ENCODE data around the gene TRIM44. TPM values are rescaled to one million over a fixed set of nuclear protein-coding genes. Genes with fewer than 3 reads are reported as not detected.

Gene TRIM44
- total and polyA plus RNA-seq, 10 of the 15 experiments (the other 5 are each of a cell fraction or from before 2014, with no cell fraction given) = 6.7 to 93.0 (median 27.6) TPM

- RAD21 ChIA-PET (ENCODE audit: unreplicated experiment) = no interaction called here
- CTCF ChIA-PET = interaction anchor here (1.2 to 5.2 kb wide), 2 partner anchors 9 to 28 kb away, joined by 4 to 28 read pairs; no protein-coding TSS in a partner anchor
- no peaks in the 10 kb centered on the region for H3K79me2 ChIP-seq (ENCODE audit: control insufficient read depth, insufficient read depth, low read length)
- H3K9me3 ChIP-seq (replicated peaks; ENCODE audit: control insufficient read depth, insufficient read depth, low read length) = no peaks in the 10 kb centered on the region; the same call in 2 of the 3 replicates
- SMC1A ChIA-PET (ENCODE audit: uncharacterized antibody, unreplicated experiment) = interaction anchor here (1.8 kb wide), 1 partner anchor 28 kb away, joined by 4 read pairs; no protein-coding TSS in a partner anchor
- TF ChIP-seq PAX8 (IDR thresholded peaks at IDR 0.05) = no peak
- TF ChIP-seq JUND (IDR thresholded peaks at IDR 0.05; ENCODE audit: low read depth, low read length) = no peak
- TF ChIP-seq, protein P1, sequence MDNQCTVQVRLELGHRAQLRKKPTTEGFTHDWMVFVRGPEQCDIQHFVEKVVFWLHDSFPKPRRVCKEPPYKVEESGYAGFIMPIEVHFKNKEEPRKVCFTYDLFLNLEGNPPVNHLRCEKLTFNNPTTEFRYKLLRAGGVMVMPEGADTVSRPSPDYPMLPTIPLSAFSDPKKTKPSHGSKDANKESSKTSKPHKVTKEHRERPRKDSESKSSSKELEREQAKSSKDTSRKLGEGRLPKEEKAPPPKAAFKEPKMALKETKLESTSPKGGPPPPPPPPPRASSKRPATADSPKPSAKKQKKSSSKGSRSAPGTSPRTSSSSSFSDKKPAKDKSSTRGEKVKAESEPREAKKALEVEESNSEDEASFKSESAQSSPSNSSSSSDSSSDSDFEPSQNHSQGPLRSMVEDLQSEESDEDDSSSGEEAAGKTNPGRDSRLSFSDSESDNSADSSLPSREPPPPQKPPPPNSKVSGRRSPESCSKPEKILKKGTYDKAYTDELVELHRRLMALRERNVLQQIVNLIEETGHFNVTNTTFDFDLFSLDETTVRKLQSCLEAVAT (IDR thresholded peaks at IDR 0.05) = no peak
- TF ChIP-seq FOXK2 (IDR thresholded peaks at IDR 0.05) = no peak
- TF ChIP-seq, protein P2, sequence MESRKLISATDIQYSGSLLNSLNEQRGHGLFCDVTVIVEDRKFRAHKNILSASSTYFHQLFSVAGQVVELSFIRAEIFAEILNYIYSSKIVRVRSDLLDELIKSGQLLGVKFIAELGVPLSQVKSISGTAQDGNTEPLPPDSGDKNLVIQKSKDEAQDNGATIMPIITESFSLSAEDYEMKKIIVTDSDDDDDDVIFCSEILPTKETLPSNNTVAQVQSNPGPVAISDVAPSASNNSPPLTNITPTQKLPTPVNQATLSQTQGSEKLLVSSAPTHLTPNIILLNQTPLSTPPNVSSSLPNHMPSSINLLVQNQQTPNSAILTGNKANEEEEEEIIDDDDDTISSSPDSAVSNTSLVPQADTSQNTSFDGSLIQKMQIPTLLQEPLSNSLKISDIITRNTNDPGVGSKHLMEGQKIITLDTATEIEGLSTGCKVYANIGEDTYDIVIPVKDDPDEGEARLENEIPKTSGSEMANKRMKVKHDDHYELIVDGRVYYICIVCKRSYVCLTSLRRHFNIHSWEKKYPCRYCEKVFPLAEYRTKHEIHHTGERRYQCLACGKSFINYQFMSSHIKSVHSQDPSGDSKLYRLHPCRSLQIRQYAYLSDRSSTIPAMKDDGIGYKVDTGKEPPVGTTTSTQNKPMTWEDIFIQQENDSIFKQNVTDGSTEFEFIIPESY (IDR thresholded peaks at IDR 0.05) = no peak
- no peak overlapping the region for H2AFZ ChIP-seq (ENCODE audit: control insufficient read depth, low read depth, low read length)
- POLR2A ChIA-PET = no interaction called here
- no peak overlapping the region for H3K9ac ChIP-seq (ENCODE audit: control insufficient read depth, insufficient read depth, low read length)
- no peak overlapping the region for H3K4me2 ChIP-seq (ENCODE audit: control insufficient read depth, insufficient read depth)
- H3K4me3 ChIP-seq = no peak overlapping the region
- H3K4me1 ChIP-seq (ENCODE audit: control insufficient read depth, insufficient read depth, low read length) = peaks cover 5% of the 10 kb centered on the region; the same call in 1 of the 2 replicates
- no peak for FAIRE-seq
- BruUV-seq (replicated peaks) = no TSS peak
- no peaks in the 10 kb centered on the region for H3K27me3 ChIP-seq (replicated peaks in 1 of 2; ENCODE audit: control insufficient read depth in 2 of 2, insufficient read depth in 2 of 2, low read length in 1 of 2)
- in situ Hi-C loops (cut with MboI) = no loop called here
- intact Hi-C loops (cut with micrococcal nuclease; ENCODE audit: unreplicated experiment) = no loop called here
- no peak for DNase-seq (ENCODE audit: low read depth, low spot score)
- no peak overlapping the region for H3K27ac ChIP-seq (ENCODE audit: control insufficient read depth, insufficient read depth)
- ATAC-seq = no peak
- H3K36me3 ChIP-seq (ENCODE audit: control insufficient read depth in 2 of 2, insufficient read depth in 2 of 2, low read length in 1 of 2) = no peaks in the 10 kb centered on the region; a peak in 1 of 4 replicates
- no peaks in the 10 kb centered on the region for H4K20me1 ChIP-seq (ENCODE audit: control insufficient read depth, insufficient read depth)
- 98% methylated on average over 2 of the region's 2 CpGs for WGBS (ENCODE audit: insufficient coverage, insufficient replicate concordance, low lambda C conversion rate, missing lambda C conversion rate)
Measured at GRCh38 chr11:35794333-35794732, 131.8 kb downstream of the TRIM44 start.
